ENCODE data around the gene TAS2R60.

- TF ChIP-seq, protein P1, sequence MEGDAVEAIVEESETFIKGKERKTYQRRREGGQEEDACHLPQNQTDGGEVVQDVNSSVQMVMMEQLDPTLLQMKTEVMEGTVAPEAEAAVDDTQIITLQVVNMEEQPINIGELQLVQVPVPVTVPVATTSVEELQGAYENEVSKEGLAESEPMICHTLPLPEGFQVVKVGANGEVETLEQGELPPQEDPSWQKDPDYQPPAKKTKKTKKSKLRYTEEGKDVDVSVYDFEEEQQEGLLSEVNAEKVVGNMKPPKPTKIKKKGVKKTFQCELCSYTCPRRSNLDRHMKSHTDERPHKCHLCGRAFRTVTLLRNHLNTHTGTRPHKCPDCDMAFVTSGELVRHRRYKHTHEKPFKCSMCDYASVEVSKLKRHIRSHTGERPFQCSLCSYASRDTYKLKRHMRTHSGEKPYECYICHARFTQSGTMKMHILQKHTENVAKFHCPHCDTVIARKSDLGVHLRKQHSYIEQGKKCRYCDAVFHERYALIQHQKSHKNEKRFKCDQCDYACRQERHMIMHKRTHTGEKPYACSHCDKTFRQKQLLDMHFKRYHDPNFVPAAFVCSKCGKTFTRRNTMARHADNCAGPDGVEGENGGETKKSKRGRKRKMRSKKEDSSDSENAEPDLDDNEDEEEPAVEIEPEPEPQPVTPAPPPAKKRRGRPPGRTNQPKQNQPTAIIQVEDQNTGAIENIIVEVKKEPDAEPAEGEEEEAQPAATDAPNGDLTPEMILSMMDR (IDR thresholded peaks at IDR 0.05; ENCODE audit: control extremely low read depth in 1 of 3, insufficient read depth in 1 of 3, low read depth in 1 of 3, low read length in 3 of 3): no peak
- no peak for TF ChIP-seq CBX5 (IDR thresholded peaks at IDR 0.05; ENCODE audit: low read depth, low read length)
- no peak for TF ChIP-seq MAFK (IDR thresholded peaks at IDR 0.05; ENCODE audit: low read depth, low read length)
- no peak for TF ChIP-seq RAD21 (IDR thresholded peaks at IDR 0.05 in 1 of 2, conservative IDR thresholded peaks at IDR 0.05 in 1 of 2; ENCODE audit: low read depth in 2 of 2, low read length in 2 of 2)
- no peak for TF ChIP-seq POLR2A (IDR thresholded peaks at IDR 0.05; ENCODE audit: control extremely low read depth in 1 of 2, low read depth in 2 of 2, low read length in 2 of 2)
- no peak for TF ChIP-seq JUND (IDR thresholded peaks at IDR 0.05; ENCODE audit: low read length)
- no peak for TF ChIP-seq ATF3 (IDR thresholded peaks at IDR 0.05; ENCODE audit: insufficient read depth, low read depth, low read length)
- TF ChIP-seq GTF2F1 (IDR thresholded peaks at IDR 0.05; ENCODE audit: borderline replicate concordance, low read depth, low read length): no peak
- TF ChIP-seq EZH2 (IDR thresholded peaks at IDR 0.05; ENCODE audit: low read depth, low read length, severe bottlenecking): no peak
- TF ChIP-seq JUN (IDR thresholded peaks at IDR 0.05; ENCODE audit: low read depth, low read length): no peak
Observed at GRCh38 chr7:143435266-143435665, 8.0 kb upstream of the TAS2R60 start.
